Left lung (tissue), 10 donors: ENCODE measurements around the gene ALDH8A1. TPM values are rescaled to one million over a fixed set of nuclear protein-coding genes. Genes with fewer than 3 reads are reported as not detected.
"Not testable (repeated sequence)": the region's sequence is repeated elsewhere in the genome, so short reads cannot be mapped to it uniquely, and the experiment has no call there.

Experiments
- ATAC-seq: fragments of 200-7000 bp; cut with Tn5 transposase; one replicate; pipeline ENCODE4 v1.9.1; 2020; ENCODE audit warnings: moderate library complexity
- DNase-seq, 4 donors: peaks; one replicate each; pipeline ENCODE4 v3.0.0-alpha.2; 2013 to 2020
- H3K27ac ChIP-seq, 2 donors: fragments of 200-600 bp; sonication (generic) in 1 of 2; one replicate each; pipeline versions ENCODE4 v1.5.0 to v1.8.0; 2020 to 2021
- H3K27me3 ChIP-seq, 2 donors: fragments of 200-600 bp; sonication (generic) in 1 of 2; one replicate each; pipeline versions ENCODE4 v1.5.0 to v1.8.0; 2020 to 2021
- H3K36me3 ChIP-seq, 2 donors: fragments of 200-600 bp; sonication (generic) in 1 of 2; one replicate each; pipeline versions ENCODE4 v1.5.0 to v1.8.0; 2020 to 2021
- H3K4me1 ChIP-seq, 2 donors: fragments of 200-600 bp; one replicate each; pipeline ENCODE4 v1.8.0; 2021
- H3K4me3 ChIP-seq, 2 donors: fragments of 200-600 bp; sonication (generic) in 1 of 2; one replicate each; pipeline versions ENCODE4 v1.5.0 to v1.8.0; 2020 to 2021; ENCODE audit warnings: mild to moderate bottlenecking in 1 of 2
- H3K9me3 ChIP-seq, 2 donors: fragments of 200-600 bp; sonication (generic) in 1 of 2; one replicate each; pipeline versions ENCODE4 v1.5.0 to v1.8.0; 2020 to 2021
- intact Hi-C, 2 donors: fragments of 100-400 bp; cut with DNase I; formaldehyde crosslinking; loops; one replicate each; pipeline versions ENCODE4 v1.11.2 to v1.14.2; 2022
- polyA plus RNA-seq, 6 donors: library from polyadenylated mRNA; unstranded; fragments of 120-200 nt; gene quantifications; one replicate each; pipeline ENCODE4 v1.2.1, GENCODE V29; 2013; ENCODE audit not compliant: insufficient read length in 6 of 6
- total RNA-seq, 2 donors: library from RNA; stranded (reverse); fragmentation: NEBNext Ultra II Directional; extraction: Animal tissue kit (Norgen Biotek cat#: 25700); gene quantifications; one replicate each; pipeline ENCODE4 v1.2.1, GENCODE V29; 2021
- TF ChIP-seq, protein P1 (sequence below), 2 donors: fragments of 200-600 bp; sonication (generic) in 1 of 2; IDR thresholded peaks; one replicate each; pipeline versions ENCODE4 v1.5.0 to v1.8.0; 2021; ENCODE audit warnings: antibody characterized with exemption in 2 of 2
- donor health status: DM: no; HTN: yes; CAD: no.
- donor health status: DM: no; HTN: no; CAD: no.

Gene ALDH8A1
- total and polyA plus RNA-seq, 8 donors = 0.80 to 2.4 (median 1.1) TPM

DNA sequence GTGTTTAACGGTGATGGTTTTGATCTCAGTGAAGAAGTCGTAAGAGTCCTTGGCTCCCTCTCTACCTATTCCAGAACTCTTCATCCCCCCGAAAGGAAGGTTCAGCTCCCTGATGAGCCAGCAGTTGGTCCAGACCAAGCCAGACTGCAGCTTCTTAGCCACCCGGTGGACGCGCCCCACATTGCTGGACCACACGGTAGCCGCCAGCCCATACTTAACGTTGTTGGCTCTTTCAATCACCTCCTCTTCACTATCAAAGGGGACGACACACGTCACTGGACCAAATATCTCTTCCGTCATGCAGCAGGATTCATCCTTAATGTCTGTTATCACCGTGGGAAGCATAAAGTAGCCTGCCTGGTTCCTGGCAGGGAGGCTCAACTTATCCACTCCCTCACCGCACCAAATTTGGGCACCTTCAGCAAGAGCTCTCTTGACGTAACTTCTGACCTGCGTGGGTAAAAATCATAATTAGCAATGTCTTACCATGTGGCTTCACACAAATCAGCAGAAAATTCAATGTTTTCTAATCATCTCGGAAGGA lies 31.4 kb downstream of the ALDH8A1 start:
- Histone ChIP-seq H3K27ac (no peak overlapping the region), H3K27me3 (no peaks in the 10 kb centered on the region), H3K36me3 (no peaks in the 10 kb centered on the region), H3K4me3 (no peak overlapping the region), H3K4me1 (no peaks in the 10 kb centered on the region), H3K9me3 (no peaks in the 10 kb centered on the region)
- DNase-seq (no peak), ATAC-seq (no peak)
- intact Hi-C loops = no loop called here
- TF ChIP-seq, protein P1, sequence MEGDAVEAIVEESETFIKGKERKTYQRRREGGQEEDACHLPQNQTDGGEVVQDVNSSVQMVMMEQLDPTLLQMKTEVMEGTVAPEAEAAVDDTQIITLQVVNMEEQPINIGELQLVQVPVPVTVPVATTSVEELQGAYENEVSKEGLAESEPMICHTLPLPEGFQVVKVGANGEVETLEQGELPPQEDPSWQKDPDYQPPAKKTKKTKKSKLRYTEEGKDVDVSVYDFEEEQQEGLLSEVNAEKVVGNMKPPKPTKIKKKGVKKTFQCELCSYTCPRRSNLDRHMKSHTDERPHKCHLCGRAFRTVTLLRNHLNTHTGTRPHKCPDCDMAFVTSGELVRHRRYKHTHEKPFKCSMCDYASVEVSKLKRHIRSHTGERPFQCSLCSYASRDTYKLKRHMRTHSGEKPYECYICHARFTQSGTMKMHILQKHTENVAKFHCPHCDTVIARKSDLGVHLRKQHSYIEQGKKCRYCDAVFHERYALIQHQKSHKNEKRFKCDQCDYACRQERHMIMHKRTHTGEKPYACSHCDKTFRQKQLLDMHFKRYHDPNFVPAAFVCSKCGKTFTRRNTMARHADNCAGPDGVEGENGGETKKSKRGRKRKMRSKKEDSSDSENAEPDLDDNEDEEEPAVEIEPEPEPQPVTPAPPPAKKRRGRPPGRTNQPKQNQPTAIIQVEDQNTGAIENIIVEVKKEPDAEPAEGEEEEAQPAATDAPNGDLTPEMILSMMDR (IDR thresholded peaks at IDR 0.05) = no peak

DNA sequence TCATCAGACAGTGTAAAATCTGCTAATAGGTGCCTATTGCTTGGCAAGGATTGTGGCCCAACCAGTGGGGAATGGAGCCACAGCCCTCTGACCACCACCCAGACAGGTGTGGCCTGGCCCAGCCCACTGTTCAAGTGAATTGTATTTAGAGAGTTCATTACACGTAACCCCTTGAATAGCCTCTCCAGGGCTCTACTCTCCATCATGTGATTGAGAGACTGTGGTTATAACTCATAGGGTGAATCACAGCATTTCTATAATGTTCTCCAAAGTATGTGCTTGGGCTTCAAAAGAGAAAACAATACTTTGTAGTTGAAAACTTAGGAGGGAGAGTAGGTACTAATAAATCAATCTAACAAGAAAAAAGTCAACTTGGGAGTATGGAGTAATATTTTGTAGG lies 38.4 kb downstream of the ALDH8A1 start:
- peak; percentile 70 for ATAC-seq
- no peak overlapping the region for H3K4me3 ChIP-seq
- no peaks in the 10 kb centered on the region for H3K27me3 ChIP-seq
- intact Hi-C loops = no loop called here
- no peak overlapping the region for H3K27ac ChIP-seq
- H3K4me1 ChIP-seq = no peaks in the 10 kb centered on the region
- H3K9me3 ChIP-seq = no peaks in the 10 kb centered on the region
- no peak for DNase-seq
- no peaks in the 10 kb centered on the region for H3K36me3 ChIP-seq
- TF ChIP-seq, protein P1 (IDR thresholded peaks at IDR 0.05) = no peak

DNA sequence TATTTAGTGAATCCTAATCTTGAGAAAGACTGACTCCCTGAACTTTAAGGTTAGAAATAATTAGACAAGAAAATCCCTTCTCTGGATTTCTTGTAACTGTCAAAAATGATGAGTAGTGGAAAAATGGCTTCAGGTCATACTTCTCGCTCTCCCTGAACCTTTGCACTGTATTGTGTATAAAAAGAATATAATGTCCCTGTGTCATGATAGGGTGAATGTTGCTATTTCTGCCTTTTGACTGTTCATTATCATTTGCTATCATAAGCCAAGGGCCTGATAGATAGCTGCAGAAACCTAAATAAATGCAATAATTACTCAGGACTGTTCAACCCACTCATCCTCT lies 39.3 kb downstream of the ALDH8A1 start:
- TF ChIP-seq, protein P1 (IDR thresholded peaks at IDR 0.05) = no peak
- no peak for DNase-seq
- no peak overlapping the region for H3K4me3 ChIP-seq
- H3K36me3 ChIP-seq = no peaks in the 10 kb centered on the region
- no peaks in the 10 kb centered on the region for H3K9me3 ChIP-seq
- H3K27ac ChIP-seq = no peak overlapping the region
- no peak for ATAC-seq
- intact Hi-C loops = no loop called here
- no peaks in the 10 kb centered on the region for H3K4me1 ChIP-seq
- H3K27me3 ChIP-seq = no peaks in the 10 kb centered on the region

DNA sequence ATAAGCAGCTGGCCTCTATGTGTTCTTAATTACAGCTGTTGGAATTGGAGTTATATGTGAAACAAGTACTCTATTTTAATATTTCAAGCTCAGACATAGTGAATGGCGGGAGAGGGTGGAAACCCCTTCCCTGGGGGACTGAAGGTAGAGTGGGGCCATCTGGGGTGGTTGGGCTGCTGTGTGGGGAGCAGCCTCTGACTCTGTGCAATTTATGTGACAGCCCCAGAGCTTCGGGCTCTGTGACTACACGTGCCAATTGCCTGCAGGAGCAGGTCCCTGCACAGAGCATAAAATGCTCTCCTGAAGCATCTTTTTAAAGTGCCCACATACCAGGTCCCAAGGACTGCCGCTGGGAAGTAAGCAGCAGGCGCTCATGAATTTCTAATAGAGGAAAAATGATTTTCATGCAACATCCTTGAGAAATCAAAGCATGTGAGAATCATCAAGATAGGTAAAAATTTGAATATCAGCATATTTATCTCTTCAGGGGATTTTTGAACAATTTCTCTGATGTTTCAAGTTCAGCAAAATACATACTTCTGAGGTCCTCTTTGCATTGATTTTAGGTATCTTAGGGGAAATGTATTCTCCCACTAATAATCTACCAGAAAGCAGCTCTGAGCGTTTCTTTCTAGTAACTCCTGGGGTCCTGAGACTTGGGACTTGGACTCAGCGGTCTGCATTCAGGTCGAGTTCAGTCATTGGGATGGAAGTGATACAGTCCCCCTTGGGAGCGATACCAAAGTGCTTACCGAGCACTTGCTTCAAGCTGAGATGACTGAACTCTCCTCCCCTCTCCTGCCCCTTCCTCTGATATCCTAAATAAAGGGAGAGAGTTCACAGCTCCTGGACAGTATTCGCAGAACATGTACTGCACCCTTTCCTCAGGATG lies 40.0 kb downstream of the ALDH8A1 start:
- Histone ChIP-seq H3K27me3 (no peaks in the 10 kb centered on the region), H3K9me3 (no peaks in the 10 kb centered on the region), H3K36me3 (no peaks in the 10 kb centered on the region), H3K4me1 (no peaks in the 10 kb centered on the region), H3K4me3 (no peak overlapping the region), H3K27ac (peak overlapping the region in 1 of 2 donors; percentile 29)
- ATAC-seq (no peak), DNase-seq (no peak)
- intact Hi-C loops = no loop called here
- TF ChIP-seq, protein P1 (IDR thresholded peaks at IDR 0.05) = no peak

DNA sequence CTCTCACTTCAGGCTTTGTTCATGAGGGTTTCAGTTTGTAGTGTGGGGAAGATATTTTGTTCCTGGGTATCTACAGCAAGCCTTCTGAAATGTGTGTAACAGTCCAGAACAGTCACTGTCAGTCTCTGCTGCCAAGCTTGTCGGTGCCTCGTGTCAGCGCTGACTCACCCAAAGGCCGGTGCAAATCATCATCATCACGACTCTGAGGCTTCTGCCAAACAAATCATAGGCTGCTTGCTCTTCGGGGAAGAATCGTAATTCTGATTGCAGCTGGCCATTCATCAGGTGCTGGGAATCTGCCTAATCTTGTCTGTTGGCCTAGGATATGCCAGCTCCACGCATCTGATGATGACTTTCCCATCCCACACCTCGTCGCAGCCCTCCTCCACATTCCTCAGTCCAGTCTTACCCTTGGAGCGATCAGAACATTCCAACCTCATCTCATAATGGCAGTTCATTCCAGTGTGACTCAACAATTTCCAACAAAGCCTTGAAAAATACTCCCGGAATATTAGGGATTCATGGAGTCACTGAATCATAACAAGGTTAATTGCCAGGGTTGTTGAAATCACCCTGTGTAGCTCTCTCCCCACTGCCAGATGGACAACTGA lies 40.9 kb downstream of the ALDH8A1 start:
- Histone ChIP-seq H3K36me3 (no peaks in the 10 kb centered on the region), H3K4me1 (no peaks in the 10 kb centered on the region), H3K4me3 (no peak overlapping the region), H3K27me3 (no peaks in the 10 kb centered on the region), H3K9me3 (no peaks in the 10 kb centered on the region), H3K27ac (peak overlapping the region; percentile 29 to 48)
- DNase-seq (peak in 2 of 4 donors; percentile 27 to 58), ATAC-seq (peak; percentile 74)
- TF ChIP-seq, protein P1 (IDR thresholded peaks at IDR 0.05) = no peak
- intact Hi-C loops = no loop called here

DNA sequence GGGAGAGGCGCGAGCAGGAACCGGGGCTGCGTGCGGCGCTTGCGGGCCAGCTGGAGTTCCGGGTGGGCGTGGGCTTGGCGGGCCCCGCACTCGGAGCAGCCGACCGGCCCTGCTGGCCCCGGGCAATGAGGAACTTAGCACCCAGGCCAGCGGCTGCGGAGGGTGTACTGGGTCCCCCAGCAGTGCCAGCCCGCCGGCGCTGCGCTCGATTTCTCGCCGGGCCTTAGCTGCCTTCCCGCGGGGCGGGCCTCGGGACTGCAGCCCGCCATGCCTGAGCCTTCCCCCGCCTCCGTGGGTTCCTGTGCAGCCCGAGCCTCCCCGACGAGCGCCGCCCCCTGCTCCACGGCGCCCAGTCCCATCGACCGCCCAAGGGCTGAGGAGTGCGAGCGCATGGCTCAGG lies 45.2 kb downstream of the ALDH8A1 start:
- DNase-seq, H3K9me3 ChIP-seq, H3K4me3 ChIP-seq, ATAC-seq, intact Hi-C loops, H3K4me1 ChIP-seq, H3K27me3 ChIP-seq, H3K27ac ChIP-seq, H3K36me3 ChIP-seq: not testable (repeated sequence)
